Spinal cord (tissue), 10 donors: ENCODE data around the gene BSDC1. TPM values are rescaled to one million over a fixed set of nuclear protein-coding genes. Genes with fewer than 3 reads are reported as not detected.
"Not testable (repeated sequence)": the region's sequence is repeated elsewhere in the genome, so short reads cannot be mapped to it uniquely, and the experiment has no call there.

Experiments used
- DNase-seq, 6 donors: peaks; one replicate each; pipeline versions ENCODE4 v3.0.0 to v3.0.0-alpha.2; 2013 to 2015; ENCODE audit warnings: low spot score in 6 of 6, low read depth in 4 of 6
- H3K27ac ChIP-seq: one replicate; pipeline ENCODE4 v1.5.1; 2013; ENCODE audit warnings: low read depth, low read length, control low read depth
- H3K27me3 ChIP-seq: one replicate; pipeline ENCODE4 v1.6.1; 2013; ENCODE audit warnings: low read length; ENCODE audit not compliant: control insufficient read depth, insufficient read depth
- H3K36me3 ChIP-seq: one replicate; pipeline ENCODE4 v1.6.1; 2013; ENCODE audit warnings: low read length; ENCODE audit not compliant: control insufficient read depth, insufficient read depth
- H3K4me1 ChIP-seq: one replicate; pipeline ENCODE4 v1.6.1; 2013; ENCODE audit warnings: low read length; ENCODE audit not compliant: control insufficient read depth, insufficient read depth
- H3K4me3 ChIP-seq: one replicate; pipeline ENCODE4 v1.5.1; 2013; ENCODE audit warnings: low read depth, low read length, control low read depth
- H3K9me3 ChIP-seq: one replicate; pipeline ENCODE4 v1.6.1; 2013; ENCODE audit warnings: low read length; ENCODE audit not compliant: control insufficient read depth, insufficient read depth
- WGBS: methylation state at CpG from one replicate; pipeline ENCODE4 v1.1.5; 2013; ENCODE audit warnings: missing lambda C conversion rate; ENCODE audit not compliant: insufficient coverage; 5-methylcytosine and 5-hydroxymethylcytosine counted together
- polyA plus RNA-seq, 2 donors: library from polyadenylated mRNA; unstranded; fragments of 120-200 nt; gene quantifications; one replicate each; pipeline ENCODE4 v1.2.1, GENCODE V29; 2013; ENCODE audit not compliant: insufficient read length in 2 of 2
- total RNA-seq, 2 donors: library from RNA; depleted of rRNA in 1 of 2; stranded (reverse); fragments of 120-200 nt in 1 of 2; fragments of >200 nt in 1 of 2; gene quantifications; one replicate each; pipeline versions ENCODE4 v1.2.3 to v1.2.4, GENCODE V29; 2013 to 2014
- donor health status: healthy.

The BSDC1 gene
- total and polyA plus RNA-seq, 4 donors, result 61.4 to 85.1 (median 76.3) TPM

- DNase-seq, result peak in 3 of 6 donors; percentile 29 to 77 (median 67)
- no peak overlapping the region for H3K27ac ChIP-seq
- WGBS, result 1% methylated on average over 86 of the region's 91 CpGs
Observed at GRCh38 chr1:32361674-32362473, 32.4 kb downstream of the BSDC1 start.

GRCh38 chr1:32361308-32361673 lies 33.0 kb downstream of the BSDC1 start:
- no peaks in the 10 kb centered on the region for H3K27me3 ChIP-seq
- no peak overlapping the region for H3K4me3 ChIP-seq
- peaks cover 29% of the 10 kb centered on the region for H3K4me1 ChIP-seq
- DNase-seq, result peak in 1 of 6 donors; percentile 54
- H3K27ac ChIP-seq, result no peak overlapping the region
- H3K9me3 ChIP-seq, result no peaks in the 10 kb centered on the region
- WGBS, result 24% methylated on average over 35 of the region's 35 CpGs
- peaks cover 32% of the 10 kb centered on the region for H3K36me3 ChIP-seq

More at GRCh38 chr1:32361674-32362473, 32.4 kb downstream of the BSDC1 start:
- Histone ChIP-seq H3K4me3 (peak overlapping the region; percentile 36), H3K27me3 (no peaks in the 10 kb centered on the region), H3K36me3 (peaks cover 38% of the 10 kb centered on the region), H3K4me1 (peaks cover 29% of the 10 kb centered on the region), H3K9me3 (no peaks in the 10 kb centered on the region)

GRCh38 chr1:32358435-32358834 lies 35.8 kb downstream of the BSDC1 start:
- DNase-seq, result no peak
- H3K27ac ChIP-seq, result no peak overlapping the region
- peaks cover 38% of the 10 kb centered on the region for H3K4me1 ChIP-seq
- 100% methylated on average over 1 of the region's 3 CpGs for WGBS
- peaks cover 16% of the 10 kb centered on the region for H3K36me3 ChIP-seq
- no peaks in the 10 kb centered on the region for H3K9me3 ChIP-seq
- H3K4me3 ChIP-seq, result no peak overlapping the region
- H3K27me3 ChIP-seq, result no peaks in the 10 kb centered on the region

GRCh38 chr1:32357614-32358013 lies 36.6 kb downstream of the BSDC1 start:
- H3K27ac ChIP-seq, result no peak overlapping the region
- WGBS, result no CpG with 5 or more reads among the region's 6 CpGs
- H3K4me1 ChIP-seq, result peaks cover 41% of the 10 kb centered on the region
- peak in 2 of 6 donors; percentile 54 to 86 for DNase-seq
- H3K36me3 ChIP-seq, result peaks cover 10% of the 10 kb centered on the region
- no peaks in the 10 kb centered on the region for H3K27me3 ChIP-seq
- no peaks in the 10 kb centered on the region for H3K9me3 ChIP-seq
- H3K4me3 ChIP-seq, result no peak overlapping the region

- no peak for DNase-seq
- H3K9me3 ChIP-seq, result no peaks in the 10 kb centered on the region
- no peak overlapping the region for H3K4me3 ChIP-seq
- H3K4me1 ChIP-seq, result peaks cover 40% of the 10 kb centered on the region
- H3K36me3 ChIP-seq, result peaks cover 9% of the 10 kb centered on the region
- H3K27ac ChIP-seq, result no peak overlapping the region
- H3K27me3 ChIP-seq, result no peaks in the 10 kb centered on the region
- WGBS, result 100% methylated on average over 1 of the region's 1 CpG
Observed at GRCh38 chr1:32356478-32356877, 37.8 kb downstream of the BSDC1 start.

- not testable (repeated sequence) for H3K36me3 ChIP-seq, H3K27ac ChIP-seq, H3K9me3 ChIP-seq, H3K27me3 ChIP-seq, H3K4me3 ChIP-seq, DNase-seq
- H3K4me1 ChIP-seq, result peaks cover 37% of the 10 kb centered on the region
- WGBS, result 89% methylated on average over 5 of the region's 6 CpGs
Observed at GRCh38 chr1:32355778-32356177, 38.5 kb downstream of the BSDC1 start.

- peak in 1 of 6 donors; percentile 31 for DNase-seq
- Histone ChIP-seq H3K4me3 (no peak overlapping the region), H3K9me3 (no peaks in the 10 kb centered on the region), H3K4me1 (peaks cover 40% of the 10 kb centered on the region), H3K27me3 (no peaks in the 10 kb centered on the region), H3K36me3 (peaks cover 9% of the 10 kb centered on the region), H3K27ac (peak overlapping the region; percentile 88)
- WGBS, result 32% methylated on average over 2 of the region's 2 CpGs
Observed at GRCh38 chr1:32353886-32354570, 40.2 kb downstream of the BSDC1 start.

- H3K27ac ChIP-seq, result peak overlapping the region; percentile 88
- no peak for DNase-seq
- 82% methylated on average over 1 of the region's 2 CpGs for WGBS
- peaks cover 40% of the 10 kb centered on the region for H3K4me1 ChIP-seq
- no peaks in the 10 kb centered on the region for H3K27me3 ChIP-seq
- H3K4me3 ChIP-seq, result no peak overlapping the region
- no peaks in the 10 kb centered on the region for H3K9me3 ChIP-seq
- peaks cover 9% of the 10 kb centered on the region for H3K36me3 ChIP-seq
Observed at GRCh38 chr1:32353431-32353830, 40.8 kb downstream of the BSDC1 start.

GRCh38 chr1:32352831-32353383 lies 41.3 kb downstream of the BSDC1 start:
- H3K27ac ChIP-seq, result peak overlapping the region; percentile 88
- WGBS, result 64% methylated on average over 1 of the region's 2 CpGs
- no peak for DNase-seq
- H3K9me3 ChIP-seq, result no peaks in the 10 kb centered on the region
- peaks cover 40% of the 10 kb centered on the region for H3K4me1 ChIP-seq
- H3K27me3 ChIP-seq, result no peaks in the 10 kb centered on the region
- peaks cover 9% of the 10 kb centered on the region for H3K36me3 ChIP-seq
- peak overlapping the region; percentile 67 for H3K4me3 ChIP-seq
